Astrocyte (in vitro differentiated cells and primary cell): ENCODE results near the gene PALMD. TPM values are rescaled to one million over a fixed set of nuclear protein-coding genes. Genes with fewer than 3 reads are reported as not detected.

ENCODE experiments used
- DNase-seq: peaks from one replicate; pipeline ENCODE4 v3.0.0-alpha.2; 2010; ENCODE audit warnings: low read depth
- FAIRE-seq: peaks from 2 replicates; lab custom pipeline; 2011; peaks lifted over from hg19 to GRCh38; lab: Jason Lieb, UNC
- H2AFZ ChIP-seq: 2 replicates; pipeline ENCODE4 v1.6.0; 2012; ENCODE audit warnings: low read depth, low read length, inconsistent platforms
- H3K27ac ChIP-seq: 2 replicates; pipeline ENCODE4 v1.5.1; 2011; ENCODE audit warnings: low read depth, low read length, inconsistent platforms
- H3K27me3 ChIP-seq: 2 replicates; pipeline ENCODE4 v1.6.0; 2011; ENCODE audit warnings: low read length, inconsistent platforms; ENCODE audit not compliant: insufficient read depth
- H3K36me3 ChIP-seq: 2 replicates; pipeline ENCODE4 v1.5.1; 2011; ENCODE audit warnings: low read length, inconsistent platforms; ENCODE audit not compliant: insufficient read depth
- H3K4me1 ChIP-seq: 2 replicates; pipeline ENCODE4 v1.5.1; 2011; ENCODE audit warnings: low read length, inconsistent platforms; ENCODE audit not compliant: insufficient read depth
- H3K4me2 ChIP-seq: 2 replicates; pipeline ENCODE4 v1.6.0; 2012; ENCODE audit warnings: low read length, inconsistent platforms
- H3K4me3 ChIP-seq: 2 replicates; pipeline ENCODE4 v1.5.1; 2011; ENCODE audit warnings: low read depth, mild to moderate bottlenecking, low read length, inconsistent platforms; ENCODE audit not compliant: insufficient read depth
- H3K79me2 ChIP-seq: 2 replicates; pipeline ENCODE4 v1.6.0; 2012; ENCODE audit warnings: mild to moderate bottlenecking, low read length, inconsistent platforms; ENCODE audit not compliant: insufficient read depth
- H3K9ac ChIP-seq: 2 replicates; pipeline ENCODE4 v1.6.0; 2012; ENCODE audit warnings: mild to moderate bottlenecking, low read length, inconsistent platforms
- H3K9me3 ChIP-seq: 2 replicates; pipeline ENCODE4 v1.5.1; 2012; ENCODE audit warnings: low read depth, mild to moderate bottlenecking, low read length, inconsistent platforms; ENCODE audit not compliant: insufficient read depth
- H4K20me1 ChIP-seq: 2 replicates; pipeline ENCODE4 v1.6.0; 2012; ENCODE audit warnings: low read length, inconsistent platforms; ENCODE audit not compliant: insufficient read depth
- H3K27ac Mint-ChIP-seq: one replicate; pipeline ENCODE4 v1.8.0; 2021; ENCODE audit warnings: mild to moderate bottlenecking, mixed read lengths; ENCODE audit not compliant: unreplicated experiment
- H3K27me3 Mint-ChIP-seq: one replicate; pipeline ENCODE4 v1.8.0; 2021; ENCODE audit warnings: low read depth, mixed read lengths; ENCODE audit not compliant: unreplicated experiment
- H3K36me3 Mint-ChIP-seq: one replicate; pipeline ENCODE4 v1.8.0; 2021; ENCODE audit warnings: low read depth, mixed read lengths; ENCODE audit not compliant: unreplicated experiment
- H3K4me1 Mint-ChIP-seq: one replicate; pipeline ENCODE4 v1.8.0; 2021; ENCODE audit warnings: low read depth, mixed read lengths; ENCODE audit not compliant: unreplicated experiment
- H3K4me3 Mint-ChIP-seq: one replicate; pipeline ENCODE4 v1.8.0; 2021; ENCODE audit warnings: mild to moderate bottlenecking, moderate library complexity, mixed read lengths; ENCODE audit not compliant: unreplicated experiment
- H3K9me3 Mint-ChIP-seq: one replicate; pipeline ENCODE4 v1.8.0; 2021; ENCODE audit warnings: mild to moderate bottlenecking, mixed read lengths; ENCODE audit not compliant: unreplicated experiment
- CTCF ChIP-seq: IDR thresholded peaks from 2 replicates; pipeline ENCODE4 v1.5.1; 2011; ENCODE audit warnings: low read depth, mild to moderate bottlenecking, inconsistent platforms, low read length, moderate library complexity; ENCODE audit not compliant: insufficient read depth
- EZH2 ChIP-seq: IDR thresholded peaks from 2 replicates; pipeline ENCODE4 v1.6.1; 2012; ENCODE audit warnings: mild to moderate bottlenecking, low read length, inconsistent platforms; ENCODE audit not compliant: insufficient read depth
- total RNA-seq: library from RNA; stranded (reverse); gene quantifications from 2 replicates; pipeline ENCODE4 v1.2.1, GENCODE V29; 2021

PALMD gene
- total RNA-seq, 1 donor from 2014 or later: 0.41 TPM

- Histone ChIP-seq H3K27me3 (no peaks in the 10 kb centered on the region), H3K36me3 (no peaks in the 10 kb centered on the region), H3K4me1 (peaks cover 22% of the 10 kb centered on the region), H2AFZ (no peak overlapping the region), H4K20me1 (no peaks in the 10 kb centered on the region), H3K4me3 (no peak overlapping the region), H3K27ac (no peak overlapping the region), H3K4me2 (no peak overlapping the region), H3K79me2 (no peaks in the 10 kb centered on the region), H3K9me3 (no peaks in the 10 kb centered on the region), H3K9ac (no peak overlapping the region)
- Mint-ChIP-seq H3K36me3 (no peaks in the 10 kb centered on the region), H3K27me3 (no peaks in the 10 kb centered on the region), H3K4me3 (no peak overlapping the region), H3K4me1 (peaks cover 28% of the 10 kb centered on the region), H3K9me3 (peaks cover 2% of the 10 kb centered on the region), H3K27ac (no peak overlapping the region)
- DNase-seq: no peak
- FAIRE-seq: no peak
- TF ChIP-seq CTCF: no peak
- TF ChIP-seq EZH2: no peak
These were observed 44.1 kb upstream of the PALMD start for GRCh38 chr1:99601709-99602403.

GRCh38 chr1:99602404-99602969, 43.4 kb upstream of the PALMD start:
- Histone ChIP-seq H3K9me3 (no peaks in the 10 kb centered on the region), H3K27ac (no peak overlapping the region), H3K4me3 (no peak overlapping the region), H3K9ac (no peak overlapping the region), H3K27me3 (no peaks in the 10 kb centered on the region), H3K79me2 (no peaks in the 10 kb centered on the region), H2AFZ (no peak overlapping the region), H4K20me1 (no peaks in the 10 kb centered on the region), H3K4me1 (peaks cover 22% of the 10 kb centered on the region), H3K36me3 (no peaks in the 10 kb centered on the region), H3K4me2 (no peak overlapping the region)
- no peak overlapping the region for H3K4me3 Mint-ChIP-seq
- H3K9me3 Mint-ChIP-seq: peaks cover 2% of the 10 kb centered on the region
- peaks cover 28% of the 10 kb centered on the region for H3K4me1 Mint-ChIP-seq
- DNase-seq (no peak), FAIRE-seq (no peak)
- H3K36me3 Mint-ChIP-seq: no peaks in the 10 kb centered on the region
- no peaks in the 10 kb centered on the region for H3K27me3 Mint-ChIP-seq
- H3K27ac Mint-ChIP-seq: no peak overlapping the region
- no peak for TF ChIP-seq EZH2
- no peak for TF ChIP-seq CTCF
